ENCODE data around the gene TGOLN2.
"Not testable (repeated sequence)": the region's sequence is repeated elsewhere in the genome, so short reads cannot be mapped to it uniquely, and the experiment has no call there.

TGOLN2 gene

GRCh38 chr2:85327822-85328617 is at the start of gene TGOLN2:
Gene TGOLN2, minus strand, starts transcription at chr2:85327989. Its CDS starts 27 bp downstream, at chr2:85327962.
- peak; percentile 69 for DNase-seq (ENCODE audit: low read depth, low spot score)

GRCh38 chr2:85377083-85377482 is 49.3 kb upstream of the TGOLN2 start:
- no peak for DNase-seq (ENCODE audit: low read depth, low spot score)

GRCh38 chr2:85376291-85377065 is 48.7 kb upstream of the TGOLN2 start:
- DNase-seq (ENCODE audit: low read depth, low spot score) = no peak

- no peak for DNase-seq (ENCODE audit: low read depth, low spot score)
Measured at GRCh38 chr2:85371045-85371444, 43.3 kb upstream of the TGOLN2 start.

- DNase-seq (ENCODE audit: low read depth, low spot score) = no peak
Measured at GRCh38 chr2:85369500-85369899, 41.7 kb upstream of the TGOLN2 start.

- no peak for DNase-seq (ENCODE audit: low read depth, low spot score)
Measured at GRCh38 chr2:85368921-85369320, 41.1 kb upstream of the TGOLN2 start.

GRCh38 chr2:85367180-85367579 is 39.4 kb upstream of the TGOLN2 start:
- no peak for DNase-seq (ENCODE audit: low read depth, low spot score)

- not testable (repeated sequence) for DNase-seq (ENCODE audit: low read depth, low spot score)
Measured at GRCh38 chr2:85362653-85363387, 35.0 kb upstream of the TGOLN2 start.

- DNase-seq (ENCODE audit: low read depth, low spot score) = no peak
Measured at GRCh38 chr2:85357736-85358135, 29.9 kb upstream of the TGOLN2 start.

- no peak for DNase-seq (ENCODE audit: low read depth, low spot score)
Measured at GRCh38 chr2:85356186-85356585, 28.4 kb upstream of the TGOLN2 start.

- no peak for DNase-seq (ENCODE audit: low read depth, low spot score)
Measured at GRCh38 chr2:85355521-85355920, 27.7 kb upstream of the TGOLN2 start.

GRCh38 chr2:85355073-85355410 is 27.3 kb upstream of the TGOLN2 start:
- no peak for DNase-seq (ENCODE audit: low read depth, low spot score)

GRCh38 chr2:85354286-85355072 is 26.7 kb upstream of the TGOLN2 start, which contains the start of the genes ELMOD3 and RETSAT:
Gene ELMOD3, plus strand, starts transcription at chr2:85354769. Its CDS starts 2,430 bp downstream, at chr2:85357199.
Gene RETSAT, minus strand, starts transcription at chr2:85354528. Its CDS starts 21 bp downstream, at chr2:85354507.
- DNase-seq (ENCODE audit: low read depth, low spot score) = peak; percentile 98

- no peak for DNase-seq (ENCODE audit: low read depth, low spot score)
Measured at GRCh38 chr2:85353876-85354285, 26.1 kb upstream of the TGOLN2 start.

GRCh38 chr2:85347599-85347998 is 19.8 kb upstream of the TGOLN2 start:
- DNase-seq (ENCODE audit: low read depth, low spot score) = no peak

- DNase-seq (ENCODE audit: low read depth, low spot score) = no peak
Measured at GRCh38 chr2:85344356-85344954, 16.7 kb upstream of the TGOLN2 start.

GRCh38 chr2:85343207-85343895 is 15.6 kb upstream of the TGOLN2 start:
- DNase-seq (ENCODE audit: low read depth, low spot score) = not testable (repeated sequence)

GRCh38 chr2:85342156-85342555 is 14.4 kb upstream of the TGOLN2 start:
- no peak for DNase-seq (ENCODE audit: low read depth, low spot score)

GRCh38 chr2:85341269-85342029 is 13.7 kb upstream of the TGOLN2 start:
- no peak for DNase-seq (ENCODE audit: low read depth, low spot score)
